Activated CD8-positive, alpha-beta memory T cell treated with anti-CD3 and anti-CD28 coated beads for 24 hours (primary cell): Measurements from ENCODE around the gene RPTOR.
"Not testable (repeated sequence)": the region's sequence is repeated elsewhere in the genome, so short reads cannot be mapped to it uniquely, and the experiment has no call there.

ENCODE experiments used
- DNase-seq: peaks from one replicate; pipeline ENCODE4 v3.0.0-alpha.2; 2020

Gene RPTOR

DNA sequence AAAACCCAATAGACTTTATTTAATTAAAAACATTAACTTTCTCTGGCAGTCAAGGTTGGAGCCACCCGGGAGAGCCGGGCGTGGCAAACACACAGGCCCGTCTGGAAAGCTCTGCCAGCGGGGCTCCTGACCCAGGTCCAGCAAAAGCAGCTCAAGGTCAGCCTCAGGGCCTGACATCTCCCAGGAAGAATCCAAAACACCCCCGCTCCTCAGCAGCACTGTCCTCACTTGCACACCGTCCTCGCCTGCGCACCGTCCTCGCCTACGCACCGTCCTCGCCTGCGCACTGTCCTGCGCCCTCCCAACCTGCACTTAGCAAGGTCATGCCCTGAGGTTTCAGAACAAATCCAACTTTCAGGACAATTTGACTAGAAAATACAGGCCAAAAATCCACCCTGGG is 31.4 kb upstream of the RPTOR start:
- no peak for DNase-seq

GRCh38 chr17:80513892-80514291 is 30.7 kb upstream of the RPTOR start:
- no peak for DNase-seq

DNA sequence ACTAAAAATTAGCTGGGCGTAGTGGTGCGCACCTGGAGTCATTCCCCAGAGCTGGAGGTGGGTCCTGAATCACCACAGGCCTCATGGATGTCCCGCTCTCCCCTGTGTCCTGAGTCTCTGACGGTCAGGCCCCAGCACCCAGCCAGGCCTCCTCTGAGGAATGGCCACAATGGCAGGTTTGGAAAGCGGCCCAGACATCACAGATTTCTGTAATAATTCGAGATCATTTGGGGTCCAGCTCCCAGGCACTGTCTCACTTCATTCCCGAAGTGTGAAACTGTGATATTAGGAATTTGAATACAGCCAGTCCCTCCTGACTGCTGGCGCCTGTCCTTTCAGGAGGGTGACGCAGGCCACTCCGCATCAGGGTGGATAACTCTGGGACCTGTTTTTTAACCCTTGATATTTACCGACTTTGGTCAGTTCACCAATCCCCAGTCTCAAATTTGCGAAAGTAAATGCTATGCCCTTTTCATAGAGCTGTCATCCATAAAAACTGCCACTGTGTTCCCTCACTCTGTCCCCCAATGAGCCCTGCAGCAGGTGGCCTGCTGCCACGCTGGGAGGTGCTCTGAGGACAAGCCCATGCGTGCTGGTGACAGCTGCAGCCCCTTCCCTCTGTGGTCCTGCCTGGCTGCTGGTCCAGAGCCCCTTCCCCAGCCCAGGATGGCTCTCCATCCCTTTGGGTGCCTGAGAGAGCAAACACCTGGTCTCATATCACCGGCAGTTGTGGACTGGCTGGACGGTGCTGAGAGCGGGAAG is 28.3 kb upstream of the RPTOR start:
- DNase-seq = no peak

DNA sequence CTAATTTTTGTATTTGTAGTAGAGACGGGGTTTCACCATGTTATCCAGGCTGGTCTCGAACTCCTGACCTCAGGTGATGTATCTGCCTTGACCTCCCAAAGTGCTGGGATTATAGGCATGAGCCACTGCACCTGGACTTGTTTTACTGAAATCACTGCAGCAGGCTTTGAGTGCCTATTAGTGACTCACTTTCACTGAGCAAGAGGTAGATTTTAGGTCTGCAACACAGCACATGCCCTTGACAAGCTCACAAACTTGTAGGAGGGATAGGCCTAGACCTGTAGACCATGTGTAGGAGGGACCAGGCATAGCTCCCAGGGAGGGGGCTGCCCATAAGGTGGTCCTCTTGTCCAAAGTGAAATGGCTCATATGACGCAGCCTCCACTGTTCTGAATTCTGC is 27.0 kb upstream of the RPTOR start:
- no peak for DNase-seq

- DNase-seq = no peak
Observed at GRCh38 chr17:80518392-80518791, 26.2 kb upstream of the RPTOR start.

GRCh38 chr17:80519091-80519781 is 25.4 kb upstream of the RPTOR start:
- no peak for DNase-seq

DNA sequence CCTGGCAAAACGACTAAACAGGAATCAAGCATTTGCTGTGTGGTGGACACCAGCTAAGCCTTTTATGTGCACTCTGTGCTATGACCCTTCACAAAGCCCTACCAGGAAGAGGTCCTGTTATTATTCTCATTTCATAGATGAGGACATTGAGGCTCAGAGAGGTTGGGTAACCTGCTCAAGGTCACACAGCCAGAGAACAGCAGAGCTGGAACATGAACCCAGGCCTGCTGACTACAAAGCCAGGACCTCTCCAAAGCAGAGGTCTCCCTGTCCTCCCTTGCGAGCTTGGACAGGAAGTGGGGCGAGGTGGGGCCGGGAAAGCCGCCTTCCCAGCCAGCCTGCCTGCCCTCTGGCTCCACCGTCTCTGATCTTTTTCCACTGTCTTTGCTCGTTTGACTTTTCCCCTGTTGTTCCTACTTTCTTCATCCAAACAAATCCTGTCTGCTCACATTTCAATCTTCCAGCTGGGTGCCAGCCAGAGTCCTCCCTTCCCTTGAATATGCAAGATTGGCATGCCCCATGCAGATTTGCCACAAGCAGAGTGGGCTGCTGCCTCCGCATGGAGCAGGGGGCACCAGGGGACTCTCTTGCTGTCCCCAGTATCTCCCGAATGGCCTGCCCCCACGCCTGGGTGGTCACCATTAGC is 23.7 kb upstream of the RPTOR start:
- DNase-seq = no peak

DNA sequence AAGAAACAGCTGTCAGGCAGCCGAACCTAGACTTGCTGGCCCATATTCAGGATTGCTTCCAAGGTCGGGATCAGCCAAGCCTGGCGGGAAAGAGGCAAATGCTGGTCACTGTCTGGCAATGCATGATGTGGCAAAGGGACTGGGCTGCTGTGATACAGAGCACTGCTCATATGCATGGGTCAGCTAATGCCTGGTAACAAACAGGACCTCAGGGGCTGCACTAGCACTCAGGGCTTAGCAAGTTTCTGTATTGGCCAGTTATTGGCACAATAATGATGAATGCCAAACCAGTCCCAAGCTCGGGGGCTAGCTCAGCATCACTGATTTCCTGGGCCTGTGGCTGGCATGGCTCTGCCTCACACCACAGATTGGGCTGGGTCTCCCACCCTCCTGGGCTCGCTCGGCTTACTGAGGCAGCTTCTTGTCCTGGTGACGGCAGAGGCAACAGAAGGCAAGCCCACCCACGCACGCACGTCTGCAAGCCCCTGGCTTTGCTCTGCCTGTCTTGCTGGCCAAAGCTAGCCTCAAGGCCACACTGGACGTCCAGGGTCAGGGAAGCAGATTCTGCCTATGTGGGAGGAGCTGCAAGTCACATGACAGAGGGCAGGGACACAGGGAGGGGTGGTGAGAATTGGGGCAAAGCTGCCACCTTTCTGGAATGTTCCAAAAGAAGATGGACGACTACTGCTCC is 21.4 kb upstream of the RPTOR start:
- DNase-seq = no peak

DNA sequence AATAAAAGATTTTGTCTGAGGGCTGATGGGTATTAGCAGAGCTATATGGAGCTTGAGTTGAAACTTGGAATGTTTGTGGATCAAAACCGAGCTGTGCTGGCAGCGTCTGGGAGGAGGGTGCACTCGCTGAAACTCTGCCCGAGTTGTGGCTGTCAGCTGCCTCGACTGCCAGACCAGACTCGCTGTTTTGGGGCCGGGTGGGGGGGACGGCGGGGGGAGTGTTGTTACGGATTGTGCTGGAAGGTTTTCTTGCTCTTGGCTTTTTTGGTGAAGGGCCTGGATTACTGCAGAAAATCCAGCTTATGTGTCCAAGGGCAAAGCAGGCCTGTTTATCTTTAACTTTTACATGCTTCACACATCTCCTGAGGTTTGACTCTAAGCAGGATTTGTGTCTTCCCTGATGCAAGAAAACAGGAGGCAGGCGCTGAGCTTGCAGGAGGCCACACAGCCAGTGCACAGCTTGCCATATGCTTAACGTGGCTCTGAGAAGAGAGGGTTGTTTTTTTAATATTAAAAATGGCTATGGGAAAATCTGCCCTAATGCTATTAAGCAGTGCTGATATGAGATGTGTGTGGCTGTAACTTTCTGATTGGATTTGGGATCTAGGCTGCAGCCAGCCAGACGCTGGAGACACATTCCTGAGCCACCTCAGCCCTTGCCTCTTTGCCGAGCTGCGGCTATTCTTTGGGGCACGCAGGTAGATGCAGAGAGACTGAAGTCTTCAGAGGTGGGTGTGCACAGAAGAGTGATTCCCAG is 20.5 kb upstream of the RPTOR start:
- no peak for DNase-seq

GRCh38 chr17:80526116-80526910 is 18.3 kb upstream of the RPTOR start:
- no peak for DNase-seq

DNA sequence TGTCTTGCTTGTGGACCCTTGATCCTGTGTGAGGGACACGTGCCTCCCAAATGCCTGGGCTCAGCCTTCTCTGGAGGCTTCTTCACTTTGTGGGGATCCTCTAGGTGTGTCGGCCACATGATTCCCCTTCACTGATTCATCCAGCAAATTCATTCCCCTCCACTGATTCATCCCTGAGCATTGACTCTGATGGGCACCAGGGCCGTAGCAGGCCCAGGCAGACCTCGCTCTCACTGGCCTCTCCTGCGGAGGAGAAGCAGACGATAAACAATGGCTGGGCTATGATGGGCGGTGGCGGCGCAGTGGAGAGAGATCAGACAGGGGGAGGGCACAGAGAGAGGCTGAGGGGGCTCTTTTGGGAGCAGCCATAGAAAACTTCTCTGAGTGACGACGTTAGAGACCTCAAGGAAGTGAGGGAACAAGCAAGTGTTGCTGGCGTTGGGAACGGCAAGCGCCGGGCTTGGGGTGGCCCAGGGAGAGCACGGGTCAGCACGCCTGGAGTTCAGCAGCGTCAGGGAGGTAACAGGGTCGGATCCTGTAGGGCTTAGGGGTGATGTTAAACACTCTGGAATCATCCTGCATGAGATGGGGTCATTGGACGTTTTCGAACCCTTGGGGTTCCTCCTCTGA is 17.5 kb upstream of the RPTOR start:
- no peak for DNase-seq

DNA sequence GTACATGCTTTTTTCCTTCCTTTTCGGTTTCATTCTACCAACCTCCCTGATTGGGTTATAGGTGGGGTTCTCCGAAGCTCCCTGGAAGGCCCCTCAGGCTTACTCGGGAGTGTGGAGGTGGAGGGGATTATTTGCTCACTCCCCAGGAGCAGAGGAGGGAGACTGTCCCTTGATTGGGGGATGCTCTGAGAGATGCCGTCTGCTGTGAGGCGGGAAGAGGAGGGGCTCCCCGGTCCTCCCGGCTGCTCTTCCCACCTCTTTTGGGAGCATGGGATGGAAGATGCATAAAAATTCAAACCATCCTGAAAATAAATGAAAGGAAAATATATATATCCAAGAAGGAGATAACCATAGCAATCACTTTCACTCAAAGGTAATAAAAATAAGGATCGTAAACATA is 16.1 kb upstream of the RPTOR start:
- DNase-seq = no peak

GRCh38 chr17:80529104-80529903 is 15.3 kb upstream of the RPTOR start:
- no peak for DNase-seq

DNA sequence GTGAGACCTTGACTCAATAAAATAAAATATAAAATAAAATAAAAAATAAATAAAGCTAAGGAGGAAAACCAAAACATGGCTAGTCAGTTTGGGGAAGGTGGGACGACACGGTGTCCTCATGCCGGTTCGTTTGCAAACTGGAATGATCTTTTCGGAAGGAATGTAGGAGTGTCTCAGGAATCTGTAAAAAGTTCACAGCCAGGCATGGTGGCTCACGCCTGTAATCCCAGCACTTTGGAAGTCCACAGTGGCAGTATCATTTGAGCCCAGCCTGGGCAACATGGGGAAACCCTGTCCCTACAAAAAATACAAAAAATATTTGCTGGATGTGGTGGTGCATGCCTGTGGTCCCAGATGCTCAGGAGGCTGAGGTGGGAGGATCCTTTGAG is 14.7 kb upstream of the RPTOR start:
- DNase-seq = no peak

GRCh38 chr17:80531400-80531799 is 13.2 kb upstream of the RPTOR start:
- no peak for DNase-seq

DNA sequence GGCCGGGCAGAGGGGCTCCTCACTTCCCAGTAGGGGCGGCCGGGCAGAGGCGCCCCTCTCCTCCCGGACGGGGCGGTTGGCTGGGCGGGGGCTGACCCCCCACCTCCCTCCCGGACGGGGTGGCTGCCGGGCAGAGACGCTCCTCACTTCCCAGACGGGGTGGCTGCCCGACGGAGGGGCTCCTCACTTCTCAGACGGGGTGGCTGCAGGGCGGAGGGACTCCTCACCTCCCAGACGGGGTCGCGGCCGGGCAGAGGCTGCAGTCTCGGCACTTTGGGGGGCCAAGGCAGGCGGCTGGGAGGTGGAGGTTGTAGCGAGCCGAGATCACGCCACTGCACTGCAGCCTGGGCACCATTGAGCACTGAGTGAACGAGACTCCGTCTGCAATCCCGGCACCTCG is 7.3 kb upstream of the RPTOR start:
- not testable (repeated sequence) for DNase-seq

DNA sequence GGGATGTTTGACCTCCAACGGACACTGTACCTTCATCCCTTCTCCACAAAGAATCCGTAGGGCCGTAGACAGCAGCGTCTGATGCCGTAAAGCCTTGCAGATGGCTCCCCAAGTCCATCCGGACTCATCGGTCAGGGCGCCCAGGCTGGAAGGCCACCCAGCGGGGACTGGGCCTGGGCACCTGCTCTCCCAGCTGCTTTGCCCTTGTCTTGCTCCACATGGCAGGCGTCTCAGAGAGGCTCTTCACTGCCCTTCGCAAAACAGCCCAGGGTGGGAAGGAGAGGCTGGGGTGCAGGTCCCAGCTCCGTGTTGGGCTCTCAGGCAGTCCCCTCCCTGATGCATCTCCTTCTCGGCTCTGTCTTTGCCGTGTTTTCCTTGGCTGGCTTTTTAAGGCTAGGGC is 6.2 kb upstream of the RPTOR start:
- no peak for DNase-seq

DNA sequence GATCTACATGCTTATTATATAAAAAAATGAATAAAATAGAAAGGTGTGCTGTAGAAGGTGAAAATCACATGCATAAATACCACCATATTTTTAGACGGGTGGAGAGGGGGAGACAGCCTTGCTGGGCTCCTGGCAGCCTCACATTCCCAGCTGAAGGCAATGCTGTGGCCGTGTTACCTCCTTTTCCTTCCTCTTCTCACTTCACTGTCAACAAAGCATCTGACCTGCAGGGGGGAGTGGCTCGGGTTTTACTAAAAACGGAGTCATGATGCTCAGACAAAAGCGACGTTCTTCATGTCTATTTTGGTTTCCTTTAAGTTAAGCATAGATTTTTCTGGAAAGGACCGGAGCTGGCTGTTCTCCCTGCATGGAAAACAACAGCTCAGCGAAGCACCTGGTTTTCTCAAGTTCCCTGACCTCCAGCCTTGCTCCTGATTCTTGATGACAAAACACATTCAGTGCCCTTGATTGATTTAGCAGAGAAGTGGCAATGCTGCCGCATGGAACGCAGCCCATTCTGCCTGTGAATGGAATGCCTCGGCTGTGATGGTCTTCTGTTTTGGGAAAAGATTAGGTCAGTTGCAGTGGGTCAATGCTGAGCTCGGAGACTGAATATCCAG is 5.5 kb upstream of the RPTOR start:
- DNase-seq = no peak

DNA sequence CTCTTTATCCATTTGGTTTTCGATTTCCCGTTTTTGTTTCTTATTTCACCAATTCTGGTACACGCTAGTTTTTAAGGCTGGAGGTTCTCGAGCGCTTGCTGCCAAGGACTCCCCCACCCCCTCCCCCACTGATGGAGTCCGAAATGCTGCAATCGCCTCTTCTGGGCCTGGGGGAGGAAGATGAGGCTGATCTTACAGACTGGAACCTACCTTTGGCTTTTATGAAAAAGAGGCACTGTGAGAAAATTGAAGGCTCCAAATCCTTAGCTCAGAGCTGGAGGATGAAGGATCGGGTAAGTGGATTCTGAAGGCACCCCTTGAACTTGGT is 825 bp downstream of the RPTOR start:
- DNase-seq = no peak

GRCh38 chr17:80546267-80546666 is 1.6 kb downstream of the RPTOR start:
- no peak for DNase-seq
